ENCODE measurements around the gene PNKP.

PNKP gene

DNA sequence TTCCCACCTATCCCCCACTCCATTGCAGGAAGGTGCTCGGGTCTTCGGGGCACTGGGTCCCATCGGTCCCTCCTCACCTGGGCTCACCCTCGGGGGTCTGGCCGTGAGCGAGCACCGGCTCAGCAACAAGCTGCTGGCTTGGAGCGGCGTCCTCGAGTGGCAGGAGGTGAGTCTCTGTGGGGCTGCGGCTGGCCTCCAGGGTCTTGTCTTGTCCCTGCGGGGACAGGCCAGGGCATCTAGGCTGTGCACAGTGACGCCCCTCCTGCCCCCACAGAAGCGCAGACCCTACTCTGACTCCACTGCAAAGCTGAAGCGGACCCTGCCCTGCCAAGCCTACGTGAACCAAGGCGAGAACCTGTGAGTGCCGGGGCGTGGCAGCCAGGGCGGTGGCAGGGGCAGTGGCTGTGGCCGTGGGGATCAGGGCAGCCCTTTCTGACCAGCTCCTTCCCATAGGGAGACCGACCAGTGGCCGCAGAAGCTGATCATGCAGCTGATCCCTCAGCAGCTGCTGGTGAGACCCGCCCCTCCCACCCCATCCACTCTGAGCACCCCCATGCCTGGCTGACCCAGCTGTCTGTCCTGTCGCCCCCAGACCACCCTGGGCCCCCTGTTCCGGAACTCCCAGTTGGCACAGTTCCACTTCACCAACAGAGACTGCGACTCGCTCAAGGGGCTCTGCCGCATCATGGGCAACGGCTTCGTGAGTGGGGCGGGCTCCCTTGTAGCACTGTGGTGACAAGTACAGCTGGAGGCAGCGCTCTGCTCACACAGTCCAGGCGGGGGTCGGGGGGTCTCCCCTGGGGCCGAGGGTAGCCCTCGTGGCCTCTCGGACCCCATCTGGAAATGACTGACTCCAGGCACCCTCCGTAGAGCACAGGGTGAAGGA, 12.8 kb downstream of the PNKP start:
- H3K27me3 ChIP-seq (ENCODE audit: control insufficient read depth in 2 of 2, insufficient read depth in 2 of 2, low read length in 2 of 2): no peaks in the 10 kb centered on the region
- no peak overlapping the region for H3K9ac ChIP-seq (ENCODE audit: low read depth in 1 of 2, low read length in 2 of 2)
- H3K4me1 ChIP-seq (ENCODE audit: control insufficient read depth in 2 of 2, insufficient read depth in 2 of 2, low read length in 2 of 2): peaks cover 17 to 20% of the 10 kb centered on the region in 2 donors
- no peak overlapping the region for H3K4me3 ChIP-seq (ENCODE audit: low read length in 2 of 2)
- H3K27ac ChIP-seq (ENCODE audit: low read depth in 2 of 2, low read length in 2 of 2): no peak overlapping the region
- no peaks in the 10 kb centered on the region for H3K9me3 ChIP-seq (ENCODE audit: control insufficient read depth in 2 of 2, low read length in 2 of 2)
- peaks cover 8 to 29% of the 10 kb centered on the region in 2 donors for H3K36me3 ChIP-seq (ENCODE audit: control insufficient read depth in 2 of 2, insufficient read depth in 2 of 2, low read length in 2 of 2)

DNA sequence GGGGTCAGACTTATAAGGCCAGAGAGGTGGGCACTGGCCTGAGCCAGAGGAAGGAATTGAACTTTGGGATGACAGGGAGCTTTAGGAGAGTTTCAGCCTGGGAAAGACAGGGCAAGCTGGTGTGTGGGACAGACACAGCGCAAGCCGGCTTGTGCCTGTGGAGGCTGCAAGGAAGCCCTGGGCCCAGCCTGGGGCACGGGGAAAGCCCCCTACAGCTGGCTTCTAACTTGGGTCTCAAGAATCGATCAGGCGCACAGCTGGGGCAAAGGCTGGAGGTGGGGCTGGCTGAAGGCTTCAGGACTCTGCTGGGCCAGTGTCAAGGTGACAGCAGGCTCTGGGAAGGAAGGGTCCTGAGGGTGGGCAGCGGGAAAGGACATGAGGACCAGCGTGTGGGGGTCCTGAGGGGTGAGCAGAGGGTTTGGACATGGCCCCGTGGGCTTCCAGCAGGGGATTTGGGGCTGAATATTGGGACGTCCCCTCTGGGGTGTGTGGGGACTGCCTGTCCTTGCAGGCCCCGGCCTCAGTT, 13.5 kb downstream of the PNKP start:
- no peak overlapping the region for H3K4me3 ChIP-seq (ENCODE audit: low read length in 2 of 2)
- H3K36me3 ChIP-seq (ENCODE audit: control insufficient read depth in 2 of 2, insufficient read depth in 2 of 2, low read length in 2 of 2): peaks cover 7 to 27% of the 10 kb centered on the region in 2 donors
- peaks cover 17 to 20% of the 10 kb centered on the region in 2 donors for H3K4me1 ChIP-seq (ENCODE audit: control insufficient read depth in 2 of 2, insufficient read depth in 2 of 2, low read length in 2 of 2)
- H3K9me3 ChIP-seq (ENCODE audit: control insufficient read depth in 2 of 2, low read length in 2 of 2): no peaks in the 10 kb centered on the region
- H3K9ac ChIP-seq (ENCODE audit: low read depth in 1 of 2, low read length in 2 of 2): no peak overlapping the region
- no peaks in the 10 kb centered on the region for H3K27me3 ChIP-seq (ENCODE audit: control insufficient read depth in 2 of 2, insufficient read depth in 2 of 2, low read length in 2 of 2)
- no peak overlapping the region for H3K27ac ChIP-seq (ENCODE audit: low read depth in 2 of 2, low read length in 2 of 2)

DNA sequence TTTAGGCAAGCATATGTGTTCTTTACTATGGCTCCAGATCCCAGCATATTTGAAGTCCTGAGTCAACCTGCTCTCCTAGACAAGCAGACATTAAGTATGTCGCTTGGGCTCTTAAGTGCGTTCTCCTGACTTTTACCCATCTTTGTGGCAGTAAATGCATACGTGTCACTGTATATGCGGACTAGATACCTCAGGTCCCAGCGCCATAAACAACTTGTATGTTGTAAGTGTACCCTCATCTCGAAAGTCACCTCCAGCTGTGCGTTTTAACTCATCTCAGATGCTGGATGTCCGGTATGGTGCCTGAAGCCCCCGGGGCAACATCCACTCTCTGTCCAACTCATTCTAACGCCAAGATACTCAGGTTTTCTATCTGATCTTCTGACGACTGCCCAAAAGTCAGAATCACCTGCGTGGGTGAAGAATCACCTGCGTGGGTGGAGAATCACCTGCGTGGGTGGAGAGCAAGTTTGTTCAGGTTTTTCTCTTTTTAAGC, 14.7 kb downstream of the PNKP start:
- H3K9me3 ChIP-seq (ENCODE audit: control insufficient read depth in 2 of 2, low read length in 2 of 2): no peaks in the 10 kb centered on the region
- no peak overlapping the region for H3K9ac ChIP-seq (ENCODE audit: low read depth in 1 of 2, low read length in 2 of 2)
- peaks cover 17 to 20% of the 10 kb centered on the region in 2 donors for H3K4me1 ChIP-seq (ENCODE audit: control insufficient read depth in 2 of 2, insufficient read depth in 2 of 2, low read length in 2 of 2)
- no peak overlapping the region for H3K27ac ChIP-seq (ENCODE audit: low read depth in 2 of 2, low read length in 2 of 2)
- H3K4me3 ChIP-seq (ENCODE audit: low read length in 2 of 2): peak overlapping the region; percentile 72 to 96
- peaks cover 4 to 16% of the 10 kb centered on the region in 2 donors for H3K36me3 ChIP-seq (ENCODE audit: control insufficient read depth in 2 of 2, insufficient read depth in 2 of 2, low read length in 2 of 2)
- no peaks in the 10 kb centered on the region for H3K27me3 ChIP-seq (ENCODE audit: control insufficient read depth in 2 of 2, insufficient read depth in 2 of 2, low read length in 2 of 2)

DNA sequence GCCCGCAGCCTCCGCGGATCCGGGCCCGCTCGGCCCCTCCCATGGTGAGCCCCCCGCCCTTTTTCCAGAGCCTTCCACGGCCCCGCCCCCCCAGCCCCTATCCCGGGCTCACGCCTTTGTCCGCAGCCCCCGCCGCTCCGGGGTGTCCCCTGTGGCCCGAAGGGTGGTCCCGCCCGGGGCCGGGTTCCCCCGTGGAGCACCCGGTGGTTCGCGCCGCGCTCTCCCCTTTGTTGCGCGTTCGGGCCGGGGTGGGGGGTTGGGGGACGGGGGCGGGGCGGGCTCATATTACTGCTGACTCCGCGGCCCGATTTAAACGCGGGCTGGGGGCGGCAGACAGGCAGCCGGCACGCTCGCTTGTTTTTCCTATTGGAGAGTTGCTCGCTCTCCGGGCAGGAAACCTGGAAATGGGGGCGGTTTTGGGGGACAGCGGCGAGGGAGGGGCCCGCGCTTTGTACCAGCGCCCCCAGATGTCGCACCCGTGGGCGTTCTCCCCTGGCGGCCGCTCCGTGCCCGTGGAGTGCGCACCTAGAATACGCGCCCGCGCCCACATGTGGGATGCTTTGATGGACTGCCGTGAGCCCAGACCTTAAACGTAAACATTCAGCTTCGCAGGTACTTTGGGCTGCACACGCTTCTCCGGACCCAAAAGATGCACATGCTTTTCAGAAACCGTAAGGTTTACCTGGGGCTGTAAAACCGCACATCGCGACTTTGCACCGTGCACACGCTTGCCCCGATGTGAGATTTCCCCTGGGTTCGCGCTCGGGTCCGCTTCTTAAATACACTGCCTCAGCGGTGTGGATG, 15.7 kb downstream of the PNKP start:
- H3K4me3 ChIP-seq (ENCODE audit: low read length in 2 of 2): peak overlapping the region; percentile 72 to 96
- H3K9ac ChIP-seq (ENCODE audit: low read depth in 1 of 2, low read length in 2 of 2): peak overlapping the region; percentile 24 to 100
- H3K27ac ChIP-seq (ENCODE audit: low read depth in 2 of 2, low read length in 2 of 2): peak overlapping the region in 1 of 2 donors; percentile 99
- no peaks in the 10 kb centered on the region for H3K27me3 ChIP-seq (ENCODE audit: control insufficient read depth in 2 of 2, insufficient read depth in 2 of 2, low read length in 2 of 2)
- H3K4me1 ChIP-seq (ENCODE audit: control insufficient read depth in 2 of 2, insufficient read depth in 2 of 2, low read length in 2 of 2): peaks cover 17 to 20% of the 10 kb centered on the region in 2 donors
- H3K9me3 ChIP-seq (ENCODE audit: control insufficient read depth in 2 of 2, low read length in 2 of 2): no peaks in the 10 kb centered on the region
- peaks cover 0 to 10% of the 10 kb centered on the region in 2 donors for H3K36me3 ChIP-seq (ENCODE audit: control insufficient read depth in 2 of 2, insufficient read depth in 2 of 2, low read length in 2 of 2)

DNA sequence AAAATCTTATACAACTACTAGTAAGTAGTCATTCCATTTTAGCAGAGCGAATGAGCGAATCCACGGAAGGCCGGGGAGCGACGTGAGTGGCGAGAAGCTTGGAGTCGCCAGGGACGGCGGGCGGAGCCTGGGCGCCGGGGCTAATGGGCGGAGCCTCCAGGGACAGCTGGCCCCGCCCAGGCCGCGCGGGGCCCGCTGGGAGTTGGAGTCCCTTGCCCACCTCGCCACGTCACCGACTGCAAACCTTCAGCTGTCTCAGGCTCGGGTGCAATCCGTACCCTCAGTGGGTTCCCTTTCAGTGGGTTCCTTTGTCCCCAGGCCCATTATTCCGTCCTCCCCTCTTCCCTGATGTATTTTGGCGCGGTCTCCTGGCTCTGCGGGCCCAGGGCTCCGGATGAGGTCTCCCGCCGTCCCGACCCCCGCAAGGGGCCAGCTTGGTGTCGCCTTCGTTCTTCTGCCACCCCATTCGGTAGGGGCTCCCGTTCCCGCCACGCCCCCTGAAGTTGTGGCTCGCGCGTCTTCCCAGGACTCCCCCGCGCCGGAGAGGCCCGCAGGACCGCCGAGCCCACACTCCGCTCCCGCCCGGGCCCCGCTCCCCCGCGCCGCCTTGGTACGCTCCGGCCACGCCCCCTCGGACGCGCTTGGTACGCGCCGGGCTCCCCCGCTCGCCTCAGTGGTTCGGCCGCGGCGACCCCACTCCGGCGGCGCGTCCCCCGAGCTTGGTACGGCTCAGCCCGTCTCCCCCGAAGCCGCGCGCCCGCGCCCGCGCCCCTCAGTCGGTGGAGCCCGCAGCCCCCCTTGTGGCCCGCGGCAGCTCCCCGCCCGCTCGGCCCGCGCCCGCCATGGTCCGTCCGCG, 16.7 kb downstream of the PNKP start, which contains the start of gene PTOV1:
Gene PTOV1, plus strand, starts transcription at position 673 of the 856 bp plus-strand sequence.
- peak within 1 kb of the TSS; percentile 97 to 99 for H3K27ac ChIP-seq (ENCODE audit: low read depth in 2 of 2, low read length in 2 of 2)
- H3K36me3 ChIP-seq (ENCODE audit: control insufficient read depth in 2 of 2, insufficient read depth in 2 of 2, low read length in 2 of 2): peaks cover 0 to 4% of the 10 kb centered on the region in 2 donors
- H3K27me3 ChIP-seq (ENCODE audit: control insufficient read depth in 2 of 2, insufficient read depth in 2 of 2, low read length in 2 of 2): no peaks in the 10 kb centered on the region
- H3K9ac ChIP-seq (ENCODE audit: low read depth in 1 of 2, low read length in 2 of 2): peak within 1 kb of the TSS; percentile 99 to 100
- peaks cover 17 to 20% of the 10 kb centered on the region in 2 donors for H3K4me1 ChIP-seq (ENCODE audit: control insufficient read depth in 2 of 2, insufficient read depth in 2 of 2, low read length in 2 of 2)
- H3K9me3 ChIP-seq (ENCODE audit: control insufficient read depth in 2 of 2, low read length in 2 of 2): no peaks in the 10 kb centered on the region
- peak within 1 kb of the TSS; percentile 93 to 96 for H3K4me3 ChIP-seq (ENCODE audit: low read length in 2 of 2)

DNA sequence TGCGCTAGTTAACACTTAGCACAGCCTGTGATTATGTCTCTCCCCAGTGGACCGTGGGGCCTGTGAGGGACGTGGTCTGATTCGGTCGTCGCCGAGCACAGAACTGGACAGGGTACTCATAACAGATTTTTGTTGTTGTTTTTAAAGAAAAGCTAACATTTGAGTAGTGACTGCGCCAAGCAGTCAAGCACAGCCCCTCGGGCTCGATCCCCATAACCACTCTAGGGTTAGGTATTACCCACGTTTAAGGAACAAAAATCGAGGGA, 17.2 kb downstream of the PNKP start:
- H3K9ac ChIP-seq (ENCODE audit: low read depth in 1 of 2, low read length in 2 of 2): peak overlapping the region; percentile 99 to 100
- H3K9me3 ChIP-seq (ENCODE audit: control insufficient read depth in 2 of 2, low read length in 2 of 2): no peaks in the 10 kb centered on the region
- H3K36me3 ChIP-seq (ENCODE audit: control insufficient read depth in 2 of 2, insufficient read depth in 2 of 2, low read length in 2 of 2): peaks cover 0 to 2% of the 10 kb centered on the region in 2 donors
- H3K4me3 ChIP-seq (ENCODE audit: low read length in 2 of 2): peak overlapping the region; percentile 93 to 96
- H3K4me1 ChIP-seq (ENCODE audit: control insufficient read depth in 2 of 2, insufficient read depth in 2 of 2, low read length in 2 of 2): peaks cover 17 to 20% of the 10 kb centered on the region in 2 donors
- no peaks in the 10 kb centered on the region for H3K27me3 ChIP-seq (ENCODE audit: control insufficient read depth in 2 of 2, insufficient read depth in 2 of 2, low read length in 2 of 2)
- H3K27ac ChIP-seq (ENCODE audit: low read depth in 2 of 2, low read length in 2 of 2): peak overlapping the region; percentile 97 to 99

DNA sequence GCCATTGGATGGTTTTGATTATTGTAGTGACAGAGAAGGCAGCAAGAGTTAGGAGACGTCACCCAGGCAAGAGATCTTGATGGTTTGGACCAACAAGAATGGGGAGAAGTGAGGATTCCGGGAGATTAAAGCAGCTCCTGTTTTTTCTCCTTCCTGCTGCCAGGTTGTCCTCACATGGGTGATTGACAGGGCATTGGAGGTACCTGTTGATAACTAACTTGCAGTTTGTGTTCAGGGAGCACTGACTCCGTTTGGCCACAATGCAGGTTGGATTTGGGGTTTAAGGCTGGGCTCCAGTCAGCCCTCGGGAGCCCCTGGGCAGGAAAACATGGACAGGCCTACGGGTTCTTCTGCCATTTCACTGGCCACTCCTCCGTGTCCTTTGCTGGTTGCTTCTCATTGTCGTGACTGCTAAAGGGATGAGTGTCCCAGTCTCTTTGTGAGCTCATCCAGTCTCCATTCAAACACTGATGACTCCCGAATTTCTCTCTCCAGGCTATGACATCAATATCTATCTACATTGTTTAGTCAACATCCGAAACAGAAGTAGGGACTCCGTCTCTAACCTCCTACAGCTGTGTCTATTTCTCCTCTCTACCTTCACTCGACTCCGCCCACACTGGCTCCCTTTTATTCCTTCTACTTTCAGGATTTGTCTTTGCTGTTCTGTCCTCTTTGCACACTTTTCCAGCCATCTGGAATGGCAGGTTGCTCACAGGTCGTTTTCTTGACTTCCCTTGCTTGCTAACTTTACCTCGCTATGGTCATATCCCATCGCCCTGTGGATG, 17.7 kb downstream of the PNKP start:
- Histone ChIP-seq H3K9ac (ENCODE audit: low read depth in 1 of 2, low read length in 2 of 2) (peak overlapping the region in 1 of 2 donors; percentile 100), H3K4me3 (ENCODE audit: low read length in 2 of 2) (peak overlapping the region; percentile 93 to 96), H3K27ac (ENCODE audit: low read depth in 2 of 2, low read length in 2 of 2) (peak overlapping the region; percentile 97 to 99), H3K9me3 (ENCODE audit: control insufficient read depth in 2 of 2, low read length in 2 of 2) (no peaks in the 10 kb centered on the region), H3K36me3 (ENCODE audit: control insufficient read depth in 2 of 2, insufficient read depth in 2 of 2, low read length in 2 of 2) (no peaks in the 10 kb centered on the region), H3K4me1 (ENCODE audit: control insufficient read depth in 2 of 2, insufficient read depth in 2 of 2, low read length in 2 of 2) (peaks cover 17 to 20% of the 10 kb centered on the region in 2 donors), H3K27me3 (ENCODE audit: control insufficient read depth in 2 of 2, insufficient read depth in 2 of 2, low read length in 2 of 2) (no peaks in the 10 kb centered on the region)

DNA sequence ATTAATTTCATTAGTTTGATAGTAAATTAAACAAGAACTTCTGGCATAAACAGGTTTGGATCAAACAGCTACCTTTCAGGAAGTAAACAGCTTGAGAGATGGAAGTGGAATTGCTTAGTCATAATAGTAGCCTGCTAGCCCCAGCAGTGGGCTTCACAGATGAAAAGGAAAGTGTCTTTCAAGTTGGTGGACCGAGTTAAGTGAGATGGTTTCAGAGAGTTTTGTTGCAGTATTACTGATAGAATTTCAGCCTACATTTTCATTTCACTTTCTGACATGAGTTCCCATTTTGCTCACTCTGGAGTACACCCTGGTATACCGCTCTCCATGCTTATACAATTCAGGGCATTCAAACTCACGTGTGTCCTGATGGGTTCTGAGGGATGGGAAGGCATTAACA, 18.4 kb downstream of the PNKP start:
- Histone ChIP-seq H3K4me1 (ENCODE audit: control insufficient read depth in 2 of 2, insufficient read depth in 2 of 2, low read length in 2 of 2) (peaks cover 17 to 20% of the 10 kb centered on the region in 2 donors), H3K9me3 (ENCODE audit: control insufficient read depth in 2 of 2, low read length in 2 of 2) (no peaks in the 10 kb centered on the region), H3K27me3 (ENCODE audit: control insufficient read depth in 2 of 2, insufficient read depth in 2 of 2, low read length in 2 of 2) (no peaks in the 10 kb centered on the region), H3K36me3 (ENCODE audit: control insufficient read depth in 2 of 2, insufficient read depth in 2 of 2, low read length in 2 of 2) (no peaks in the 10 kb centered on the region), H3K27ac (ENCODE audit: low read depth in 2 of 2, low read length in 2 of 2) (no peak overlapping the region), H3K9ac (ENCODE audit: low read depth in 1 of 2, low read length in 2 of 2) (no peak overlapping the region), H3K4me3 (ENCODE audit: low read length in 2 of 2) (no peak overlapping the region)

All from mucosa of rectum (tissue), 2 donors.